NB4 (cell line): ENCODE measurements around the gene USP9X.
A peak's percentile ranks its signal among the peaks of the same experiment; 100 is the strongest.

Experiments
- DNase-seq: peaks from one replicate; pipeline ENCODE4 v3.0.0; 2010; ENCODE audit warnings: low read depth
- H3K4me3 ChIP-seq: one replicate; pipeline ENCODE4 v1.5.1; 2011; ENCODE audit warnings: mild to moderate bottlenecking, low read depth, low read length, moderate library complexity
- CTCF ChIP-seq: IDR thresholded peaks from one replicate; pipeline ENCODE4 v1.5.1; 2012; ENCODE audit warnings: low read depth, low read length
- MAX ChIP-seq: IDR thresholded peaks from 2 replicates; pipeline ENCODE4 v1.6.1; 2011; ENCODE audit warnings: low read depth, low read length
- MYC ChIP-seq: IDR thresholded peaks from 2 replicates; pipeline ENCODE4 v1.6.1; 2011; ENCODE audit warnings: low read depth, low read length
- POLR2A ChIP-seq: IDR thresholded peaks from 2 replicates; pipeline ENCODE4 v1.6.1; 2011; ENCODE audit warnings: mild to moderate bottlenecking; ENCODE audit not compliant: insufficient read length; ENCODE audit errors: extremely low read depth

USP9X gene

GRCh38 chrX:41082783-41083182, 2.5 kb upstream of the USP9X start:
- DNase-seq, result peak; percentile 65

GRCh38 chrX:41084044-41084892, 977 bp upstream of the USP9X start:
- peak; percentile 96 for DNase-seq
- H3K4me3 ChIP-seq, result peak overlapping the region; percentile 74
- TF ChIP-seq MAX (peak; percentile 91), MYC (peak; percentile 71), POLR2A (peak; percentile 71), CTCF (no peak)

More at GRCh38 chrX:41082783-41083182, 2.5 kb upstream of the USP9X start:
- TF ChIP-seq CTCF, result no peak
- no peak for TF ChIP-seq MYC
- no peak for TF ChIP-seq POLR2A
- no peak for TF ChIP-seq MAX
- no peak overlapping the region for H3K4me3 ChIP-seq

GRCh38 chrX:41085512-41085877, 250 bp downstream of the USP9X start:
- TF ChIP-seq CTCF, result no peak
- peak; percentile 45 for TF ChIP-seq POLR2A
- DNase-seq, result peak; percentile 75
- peak overlapping the region; percentile 93 for H3K4me3 ChIP-seq

GRCh38 chrX:41085878-41086626, 807 bp downstream of the USP9X start:
- TF ChIP-seq MAX (0 out of 2 replicates have a peak, but pooled peaks have one; percentile 29), CTCF (no peak)
- peak; percentile 61 for DNase-seq
- H3K4me3 ChIP-seq, result peak overlapping the region; percentile 93

GRCh38 chrX:41086627-41086932, 1.3 kb downstream of the USP9X start:
- peak overlapping the region; percentile 93 for H3K4me3 ChIP-seq
- TF ChIP-seq MAX, result no peak

GRCh38 chrX:41087201-41087600, 2.0 kb downstream of the USP9X start:
- no peak for TF ChIP-seq CTCF
- no peak for TF ChIP-seq MAX
- no peak for TF ChIP-seq MYC
- TF ChIP-seq POLR2A, result no peak

More at GRCh38 chrX:41086627-41086932, 1.3 kb downstream of the USP9X start:
- DNase-seq, result peak; percentile 64

More at GRCh38 chrX:41087201-41087600, 2.0 kb downstream of the USP9X start:
- H3K4me3 ChIP-seq, result peak overlapping the region; percentile 93
- no peak for DNase-seq
